ENCODE measurements around the gene PPM1N.

PPM1N gene

DNA sequence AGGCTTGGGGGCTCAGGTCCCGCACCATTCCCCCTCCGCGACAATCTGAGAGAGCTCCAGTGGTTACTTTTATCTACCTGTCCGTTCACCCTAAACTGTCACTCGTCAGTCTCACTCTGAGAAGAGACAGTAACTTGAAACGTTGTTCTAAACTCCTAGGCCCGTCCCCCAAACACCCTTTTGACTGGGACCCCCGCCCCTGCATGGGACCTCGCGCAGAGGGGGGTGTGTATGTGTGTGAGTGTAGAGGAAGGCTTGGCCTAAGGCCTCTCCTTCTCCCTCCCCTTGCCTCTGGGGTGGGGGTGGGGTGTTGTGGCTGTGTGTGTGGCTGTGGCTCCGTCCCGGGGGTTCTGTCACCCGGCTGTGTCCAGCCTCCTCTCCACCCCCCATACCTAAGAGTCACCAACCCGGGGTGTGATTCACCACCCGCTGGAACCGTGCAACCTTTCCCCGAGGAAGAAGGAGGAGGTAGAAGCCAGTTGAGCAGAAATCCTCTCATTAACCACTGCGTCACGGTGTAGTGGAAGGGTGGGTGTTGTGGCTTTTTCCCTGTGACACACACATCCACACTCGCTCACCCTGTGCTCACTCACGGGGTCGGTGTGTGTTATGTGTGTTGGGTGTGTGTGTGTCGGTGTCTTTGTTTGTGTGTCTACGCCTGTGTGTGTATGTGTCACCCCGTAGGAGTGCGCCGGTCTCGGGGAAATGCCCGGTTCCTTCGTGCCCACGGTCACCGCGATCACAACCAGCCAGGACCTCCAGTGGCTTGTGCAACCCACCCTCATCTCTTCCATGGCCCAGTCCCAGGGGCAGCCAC lies 28.1 kb upstream of the PPM1N start:
- peak overlapping the region; percentile 85 for H3K4me3 ChIP-seq (ENCODE audit: low read depth, low read length)
- TF ChIP-seq, protein P1, sequence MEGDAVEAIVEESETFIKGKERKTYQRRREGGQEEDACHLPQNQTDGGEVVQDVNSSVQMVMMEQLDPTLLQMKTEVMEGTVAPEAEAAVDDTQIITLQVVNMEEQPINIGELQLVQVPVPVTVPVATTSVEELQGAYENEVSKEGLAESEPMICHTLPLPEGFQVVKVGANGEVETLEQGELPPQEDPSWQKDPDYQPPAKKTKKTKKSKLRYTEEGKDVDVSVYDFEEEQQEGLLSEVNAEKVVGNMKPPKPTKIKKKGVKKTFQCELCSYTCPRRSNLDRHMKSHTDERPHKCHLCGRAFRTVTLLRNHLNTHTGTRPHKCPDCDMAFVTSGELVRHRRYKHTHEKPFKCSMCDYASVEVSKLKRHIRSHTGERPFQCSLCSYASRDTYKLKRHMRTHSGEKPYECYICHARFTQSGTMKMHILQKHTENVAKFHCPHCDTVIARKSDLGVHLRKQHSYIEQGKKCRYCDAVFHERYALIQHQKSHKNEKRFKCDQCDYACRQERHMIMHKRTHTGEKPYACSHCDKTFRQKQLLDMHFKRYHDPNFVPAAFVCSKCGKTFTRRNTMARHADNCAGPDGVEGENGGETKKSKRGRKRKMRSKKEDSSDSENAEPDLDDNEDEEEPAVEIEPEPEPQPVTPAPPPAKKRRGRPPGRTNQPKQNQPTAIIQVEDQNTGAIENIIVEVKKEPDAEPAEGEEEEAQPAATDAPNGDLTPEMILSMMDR (IDR thresholded peaks at IDR 0.05; ENCODE audit: low read depth, low read length): no peak
- in situ Hi-C loops (cut with HindIII; ENCODE audit: low sequenced_read_pairs): no loop called here
- DNase-seq (ENCODE audit: low read depth, low spot score): peak; percentile 62

- no peak overlapping the region for H3K4me3 ChIP-seq (ENCODE audit: low read depth, low read length)
- in situ Hi-C loops (cut with HindIII; ENCODE audit: low sequenced_read_pairs): no loop called here
- DNase-seq (ENCODE audit: low read depth, low spot score): no peak
- TF ChIP-seq, protein P1 (IDR thresholded peaks at IDR 0.05; ENCODE audit: low read depth, low read length): no peak
Measured at GRCh38 chr19:45470762-45471081, 27.5 kb upstream of the PPM1N start.

GRCh38 chr19:45471111-45471930 lies 26.9 kb upstream of the PPM1N start:
- no peak overlapping the region for H3K4me3 ChIP-seq (ENCODE audit: low read depth, low read length)
- TF ChIP-seq, protein P1 (IDR thresholded peaks at IDR 0.05; ENCODE audit: low read depth, low read length): no peak
- DNase-seq (ENCODE audit: low read depth, low spot score): no peak
- in situ Hi-C loops (cut with HindIII; ENCODE audit: low sequenced_read_pairs): no loop called here

- in situ Hi-C loops (cut with HindIII; ENCODE audit: low sequenced_read_pairs): no loop called here
- DNase-seq (ENCODE audit: low read depth, low spot score): peak; percentile 8
- TF ChIP-seq, protein P1 (IDR thresholded peaks at IDR 0.05; ENCODE audit: low read depth, low read length): no peak
- H3K4me3 ChIP-seq (ENCODE audit: low read depth, low read length): no peak overlapping the region
Measured at GRCh38 chr19:45471931-45472562, 26.2 kb upstream of the PPM1N start.

GRCh38 chr19:45472563-45473366 lies 25.5 kb upstream of the PPM1N start:
- peak overlapping the region; percentile 7 for H3K4me3 ChIP-seq (ENCODE audit: low read depth, low read length)
- in situ Hi-C loops (cut with HindIII; ENCODE audit: low sequenced_read_pairs): no loop called here
- TF ChIP-seq, protein P1 (IDR thresholded peaks at IDR 0.05; ENCODE audit: low read depth, low read length): no peak
- DNase-seq (ENCODE audit: low read depth, low spot score): peak; percentile 18

DNA sequence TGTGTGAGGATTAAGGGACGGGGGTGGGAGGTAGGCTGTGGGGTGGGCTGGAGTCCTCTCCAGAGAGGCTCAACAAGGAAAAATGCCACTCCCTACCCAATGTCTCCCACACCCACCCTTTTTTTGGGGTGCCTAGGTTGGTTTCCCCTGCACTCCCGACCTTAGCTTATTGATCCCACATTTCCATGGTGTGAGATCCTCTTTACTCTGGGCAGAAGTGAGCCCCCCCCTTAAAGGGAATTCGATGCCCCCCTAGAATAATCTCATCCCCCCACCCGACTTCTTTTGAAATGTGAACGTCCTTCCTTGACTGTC lies 24.9 kb upstream of the PPM1N start:
- in situ Hi-C loops (cut with HindIII; ENCODE audit: low sequenced_read_pairs): no loop called here
- H3K4me3 ChIP-seq (ENCODE audit: low read depth, low read length): no peak overlapping the region
- TF ChIP-seq, protein P1 (IDR thresholded peaks at IDR 0.05; ENCODE audit: low read depth, low read length): no peak
- DNase-seq (ENCODE audit: low read depth, low spot score): no peak
